A549 treated with RU486 at 1 μM for 4 hours (cell line): ENCODE measurements around the gene SRGAP1. TPM values are rescaled to one million over a fixed set of nuclear protein-coding genes. Genes with fewer than 3 reads are reported as not detected.

Source experiments
- total RNA-seq: library from RNA; stranded (reverse); fragments of 200-300 nt; extraction: Qiagen RNA extraction; gene quantifications from 5 replicates; pipeline ENCODE4 v1.2.3, GENCODE V29; 2022; ENCODE audit warnings: low read depth

Gene SRGAP1
- 8.7 to 14.0 TPM (median 11.5 TPM) in 5 replicates for total RNA-seq

DNA sequence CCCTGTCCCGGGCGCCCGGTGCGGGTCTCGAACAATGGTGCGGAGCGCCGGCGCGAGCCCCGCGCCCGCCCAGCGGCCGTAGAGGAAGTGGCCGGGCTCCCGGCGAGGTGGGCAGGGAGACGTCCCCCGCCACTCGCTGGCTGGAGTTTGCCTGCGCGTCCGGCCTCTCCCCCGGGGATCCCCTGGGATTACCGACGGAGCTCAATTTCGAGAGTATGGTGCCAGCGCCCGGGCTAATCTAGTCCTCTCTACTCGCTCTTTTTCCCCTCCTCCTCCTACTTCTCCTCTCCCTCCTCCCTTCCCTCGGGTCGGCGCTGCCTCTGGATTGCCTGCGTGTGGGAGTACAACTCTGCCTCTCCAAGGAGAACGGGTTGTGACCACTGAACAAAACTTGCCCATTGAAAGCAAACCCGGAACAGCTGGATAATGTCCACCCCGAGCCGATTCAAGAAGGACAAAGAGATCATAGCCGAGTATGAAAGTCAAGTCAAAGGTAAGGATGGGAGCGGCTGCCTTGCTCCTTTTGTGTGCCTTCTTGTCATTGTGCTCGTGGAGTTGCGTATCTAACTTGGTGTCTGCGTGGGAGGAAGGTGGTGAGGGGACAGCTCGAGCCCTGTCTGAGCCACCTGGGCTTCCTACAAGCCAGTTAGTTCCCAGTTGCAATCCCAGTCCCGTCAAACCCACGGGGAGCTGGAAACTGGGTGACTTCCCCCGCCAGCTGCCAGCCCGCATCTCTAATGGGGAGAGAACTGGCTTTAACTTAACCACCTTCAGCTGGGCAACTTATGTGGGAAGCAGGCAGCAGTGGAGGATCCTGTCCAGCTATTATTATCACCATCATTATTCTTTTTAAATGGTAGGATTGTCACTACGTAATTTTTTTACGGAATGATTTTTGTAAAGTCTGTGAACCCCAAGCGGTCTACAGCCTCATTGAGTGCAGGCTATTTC, at the start of gene SRGAP1:
Gene SRGAP1 (plus strand): TSS at position 310 of the 951 bp plus-strand sequence. CDS start 117 bp downstream, at position 427.

Other genes starting within 250 kb of the SRGAP1 start
- gene DPY19L2, start 176.2 kb upstream of the SRGAP1 start, total RNA-seq: 1.1 to 2.6 TPM (median 1.8 TPM) in 5 replicates
- 25.5 to 31.2 TPM (median 27.9 TPM) in 5 replicates for gene RXYLT1, start 64.8 kb upstream of the SRGAP1 start, total RNA-seq